ENCODE measurements around the gene RRAGC. TPM values are rescaled to one million over a fixed set of nuclear protein-coding genes. Genes with fewer than 3 reads are reported as not detected.
A peak's percentile ranks its signal among the peaks of the same experiment; 100 is the strongest.

The RRAGC gene
- total and polyA plus RNA-seq, 10 of the 15 experiments (the other 5 are each of a cell fraction or from before 2014, with no cell fraction given): 5.5 to 22.1 (median 15.0) TPM

DNA sequence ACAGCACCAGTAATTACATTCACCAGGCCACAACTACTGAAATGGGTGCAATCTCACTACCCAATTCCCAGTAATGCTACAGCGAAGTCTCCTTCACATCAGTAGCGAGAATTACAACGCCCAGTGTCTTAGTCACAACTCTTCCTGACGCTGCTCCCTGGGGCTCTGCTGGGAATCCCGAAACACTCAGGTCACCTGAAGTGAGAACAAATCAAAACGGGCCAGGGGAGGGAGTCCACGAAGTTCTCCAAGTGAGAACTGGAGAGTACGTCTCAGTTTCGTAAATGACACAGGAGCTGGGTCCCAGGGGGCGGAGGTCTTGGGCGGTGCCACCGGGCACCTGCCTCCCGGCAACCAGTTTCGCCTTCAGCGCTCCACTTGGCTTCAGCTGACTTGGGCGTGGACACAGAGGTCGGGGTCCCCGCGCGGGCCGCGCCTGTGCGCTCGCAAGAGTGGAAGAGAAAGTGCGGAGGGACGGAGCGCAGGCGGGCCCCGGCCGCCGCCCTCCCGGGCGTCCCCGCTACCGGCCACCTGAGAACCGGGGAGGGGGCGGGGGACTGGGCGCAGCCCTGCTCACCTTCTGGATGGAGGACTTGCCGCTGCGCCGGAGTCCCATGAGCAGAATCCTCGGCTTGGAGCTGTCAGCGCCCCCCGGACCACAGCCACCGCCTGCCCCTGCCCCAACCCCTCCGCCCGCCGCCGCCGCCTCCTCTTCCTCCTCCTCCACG is 575 bp downstream of the RRAGC start (continued):
- TF ChIP-seq, protein P1, sequence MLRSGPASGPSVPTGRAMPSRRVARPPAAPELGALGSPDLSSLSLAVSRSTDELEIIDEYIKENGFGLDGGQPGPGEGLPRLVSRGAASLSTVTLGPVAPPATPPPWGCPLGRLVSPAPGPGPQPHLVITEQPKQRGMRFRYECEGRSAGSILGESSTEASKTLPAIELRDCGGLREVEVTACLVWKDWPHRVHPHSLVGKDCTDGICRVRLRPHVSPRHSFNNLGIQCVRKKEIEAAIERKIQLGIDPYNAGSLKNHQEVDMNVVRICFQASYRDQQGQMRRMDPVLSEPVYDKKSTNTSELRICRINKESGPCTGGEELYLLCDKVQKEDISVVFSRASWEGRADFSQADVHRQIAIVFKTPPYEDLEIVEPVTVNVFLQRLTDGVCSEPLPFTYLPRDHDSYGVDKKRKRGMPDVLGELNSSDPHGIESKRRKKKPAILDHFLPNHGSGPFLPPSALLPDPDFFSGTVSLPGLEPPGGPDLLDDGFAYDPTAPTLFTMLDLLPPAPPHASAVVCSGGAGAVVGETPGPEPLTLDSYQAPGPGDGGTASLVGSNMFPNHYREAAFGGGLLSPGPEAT (IDR thresholded peaks at IDR 0.05; ENCODE audit: low read depth): peak; percentile 53; the same call in 1 of the 2 replicates
- TF ChIP-seq ZNF384 (IDR thresholded peaks at IDR 0.05; ENCODE audit: borderline replicate concordance, low read depth, low read length) (no peak), MXI1 (IDR thresholded peaks at IDR 0.05; ENCODE audit: low read depth, low read length) (no peak), SPI1 (IDR thresholded peaks at IDR 0.05; ENCODE audit: borderline replicate concordance, insufficient read depth, low read depth, low read length) (no peak), POLR2A (IDR thresholded peaks at IDR 0.05; ENCODE audit: low read depth, low read length) (no peak), ZBED1 (IDR thresholded peaks at IDR 0.05; ENCODE audit: borderline replicate concordance) (no peak), TCF3 (IDR thresholded peaks at IDR 0.05; ENCODE audit: borderline replicate concordance, insufficient read depth, low read depth, low read length) (no peak), KLF5 (IDR thresholded peaks at IDR 0.05; ENCODE audit: partially characterized antibody) (no peak), EGR1 (IDR thresholded peaks at IDR 0.05; ENCODE audit: borderline replicate concordance in 1 of 2, low read depth in 2 of 2, low read length in 2 of 2) (no peak), STAT3 (IDR thresholded peaks at IDR 0.05; ENCODE audit: low read depth, low read length) (no peak), SMAD1 (IDR thresholded peaks at IDR 0.05; ENCODE audit: low read depth, partially characterized antibody) (no peak), BCL11A (IDR thresholded peaks at IDR 0.05; ENCODE audit: low read depth, low read length) (no peak), PAX5 (IDR thresholded peaks at IDR 0.05; ENCODE audit: borderline replicate concordance, low read depth, low read length) (no peak), IKZF2 (IDR thresholded peaks at IDR 0.05) (peak; percentile 64 to 65; a peak in 3 of 4 replicates), KAT2A (conservative IDR thresholded peaks at IDR 0.05; ENCODE audit: control insufficient read depth, low read depth, low read length) (no peak)
- TF ChIP-seq, protein P2, sequence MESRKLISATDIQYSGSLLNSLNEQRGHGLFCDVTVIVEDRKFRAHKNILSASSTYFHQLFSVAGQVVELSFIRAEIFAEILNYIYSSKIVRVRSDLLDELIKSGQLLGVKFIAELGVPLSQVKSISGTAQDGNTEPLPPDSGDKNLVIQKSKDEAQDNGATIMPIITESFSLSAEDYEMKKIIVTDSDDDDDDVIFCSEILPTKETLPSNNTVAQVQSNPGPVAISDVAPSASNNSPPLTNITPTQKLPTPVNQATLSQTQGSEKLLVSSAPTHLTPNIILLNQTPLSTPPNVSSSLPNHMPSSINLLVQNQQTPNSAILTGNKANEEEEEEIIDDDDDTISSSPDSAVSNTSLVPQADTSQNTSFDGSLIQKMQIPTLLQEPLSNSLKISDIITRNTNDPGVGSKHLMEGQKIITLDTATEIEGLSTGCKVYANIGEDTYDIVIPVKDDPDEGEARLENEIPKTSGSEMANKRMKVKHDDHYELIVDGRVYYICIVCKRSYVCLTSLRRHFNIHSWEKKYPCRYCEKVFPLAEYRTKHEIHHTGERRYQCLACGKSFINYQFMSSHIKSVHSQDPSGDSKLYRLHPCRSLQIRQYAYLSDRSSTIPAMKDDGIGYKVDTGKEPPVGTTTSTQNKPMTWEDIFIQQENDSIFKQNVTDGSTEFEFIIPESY (IDR thresholded peaks at IDR 0.05): no peak
- TF ChIP-seq, protein P3, sequence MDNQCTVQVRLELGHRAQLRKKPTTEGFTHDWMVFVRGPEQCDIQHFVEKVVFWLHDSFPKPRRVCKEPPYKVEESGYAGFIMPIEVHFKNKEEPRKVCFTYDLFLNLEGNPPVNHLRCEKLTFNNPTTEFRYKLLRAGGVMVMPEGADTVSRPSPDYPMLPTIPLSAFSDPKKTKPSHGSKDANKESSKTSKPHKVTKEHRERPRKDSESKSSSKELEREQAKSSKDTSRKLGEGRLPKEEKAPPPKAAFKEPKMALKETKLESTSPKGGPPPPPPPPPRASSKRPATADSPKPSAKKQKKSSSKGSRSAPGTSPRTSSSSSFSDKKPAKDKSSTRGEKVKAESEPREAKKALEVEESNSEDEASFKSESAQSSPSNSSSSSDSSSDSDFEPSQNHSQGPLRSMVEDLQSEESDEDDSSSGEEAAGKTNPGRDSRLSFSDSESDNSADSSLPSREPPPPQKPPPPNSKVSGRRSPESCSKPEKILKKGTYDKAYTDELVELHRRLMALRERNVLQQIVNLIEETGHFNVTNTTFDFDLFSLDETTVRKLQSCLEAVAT (IDR thresholded peaks at IDR 0.05): no peak
- TF ChIP-seq, protein P4, sequence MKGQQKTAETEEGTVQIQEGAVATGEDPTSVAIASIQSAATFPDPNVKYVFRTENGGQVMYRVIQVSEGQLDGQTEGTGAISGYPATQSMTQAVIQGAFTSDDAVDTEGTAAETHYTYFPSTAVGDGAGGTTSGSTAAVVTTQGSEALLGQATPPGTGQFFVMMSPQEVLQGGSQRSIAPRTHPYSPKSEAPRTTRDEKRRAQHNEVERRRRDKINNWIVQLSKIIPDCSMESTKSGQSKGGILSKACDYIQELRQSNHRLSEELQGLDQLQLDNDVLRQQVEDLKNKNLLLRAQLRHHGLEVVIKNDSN (IDR thresholded peaks at IDR 0.05; ENCODE audit: borderline replicate concordance, extremely low read length, insufficient read depth, low read depth, low read length): no peak
- TF ChIP-seq, protein P5, sequence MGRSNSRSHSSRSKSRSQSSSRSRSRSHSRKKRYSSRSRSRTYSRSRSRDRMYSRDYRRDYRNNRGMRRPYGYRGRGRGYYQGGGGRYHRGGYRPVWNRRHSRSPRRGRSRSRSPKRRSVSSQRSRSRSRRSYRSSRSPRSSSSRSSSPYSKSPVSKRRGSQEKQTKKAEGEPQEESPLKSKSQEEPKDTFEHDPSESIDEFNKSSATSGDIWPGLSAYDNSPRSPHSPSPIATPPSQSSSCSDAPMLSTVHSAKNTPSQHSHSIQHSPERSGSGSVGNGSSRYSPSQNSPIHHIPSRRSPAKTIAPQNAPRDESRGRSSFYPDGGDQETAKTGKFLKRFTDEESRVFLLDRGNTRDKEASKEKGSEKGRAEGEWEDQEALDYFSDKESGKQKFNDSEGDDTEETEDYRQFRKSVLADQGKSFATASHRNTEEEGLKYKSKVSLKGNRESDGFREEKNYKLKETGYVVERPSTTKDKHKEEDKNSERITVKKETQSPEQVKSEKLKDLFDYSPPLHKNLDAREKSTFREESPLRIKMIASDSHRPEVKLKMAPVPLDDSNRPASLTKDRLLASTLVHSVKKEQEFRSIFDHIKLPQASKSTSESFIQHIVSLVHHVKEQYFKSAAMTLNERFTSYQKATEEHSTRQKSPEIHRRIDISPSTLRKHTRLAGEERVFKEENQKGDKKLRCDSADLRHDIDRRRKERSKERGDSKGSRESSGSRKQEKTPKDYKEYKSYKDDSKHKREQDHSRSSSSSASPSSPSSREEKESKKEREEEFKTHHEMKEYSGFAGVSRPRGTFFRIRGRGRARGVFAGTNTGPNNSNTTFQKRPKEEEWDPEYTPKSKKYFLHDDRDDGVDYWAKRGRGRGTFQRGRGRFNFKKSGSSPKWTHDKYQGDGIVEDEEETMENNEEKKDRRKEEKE (IDR thresholded peaks at IDR 0.05): no peak
